Measurements from ENCODE around the gene MYMK.

MYMK gene

DNA sequence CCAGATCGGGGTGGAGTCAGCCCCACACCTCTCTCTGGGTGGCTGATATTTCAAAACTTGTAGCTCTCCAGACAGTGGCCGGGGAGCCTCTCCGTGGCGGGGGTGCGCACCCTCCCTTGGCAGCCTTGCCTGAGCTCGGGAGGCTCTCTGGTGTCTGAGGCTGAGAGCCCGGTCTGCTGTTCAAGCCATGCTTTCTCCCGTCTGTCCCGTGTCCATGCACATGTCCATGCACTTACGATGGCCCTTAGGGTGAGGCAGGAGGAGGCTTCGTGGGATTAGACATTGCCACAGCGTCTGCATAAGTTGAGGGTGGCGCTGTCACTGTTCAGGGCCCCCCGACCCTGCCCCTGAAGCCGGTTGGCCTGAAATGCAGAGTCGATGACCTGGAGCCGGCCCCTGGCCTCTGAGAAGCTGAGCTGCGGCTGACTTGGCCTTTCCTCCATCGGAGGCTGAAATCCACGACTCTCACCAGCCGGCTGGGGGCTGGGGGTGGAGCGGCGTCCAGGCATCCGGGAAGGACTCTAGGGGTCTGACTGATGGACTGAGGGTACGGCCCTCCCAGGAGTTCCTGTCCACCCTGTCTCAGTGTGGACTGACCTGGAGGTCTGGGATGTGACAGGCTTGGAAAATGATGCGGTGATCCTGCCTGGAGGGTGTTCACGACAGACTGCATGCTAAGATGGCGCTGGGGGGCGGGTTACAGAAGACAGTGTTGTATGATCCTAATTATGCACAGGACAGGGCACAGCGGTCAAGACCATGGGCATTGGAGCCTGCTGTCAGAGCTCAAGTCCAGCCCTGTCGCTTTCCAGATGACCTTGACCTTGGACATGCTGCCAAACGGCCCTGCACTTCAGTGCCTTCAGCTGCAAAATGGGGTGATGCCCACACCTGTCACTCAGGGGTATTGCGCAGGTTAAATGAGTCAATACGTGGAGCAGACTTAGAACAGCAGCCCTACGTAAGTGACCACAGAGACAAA is 27.6 kb downstream of the MYMK start:
- DNase-seq = no peak

DNA sequence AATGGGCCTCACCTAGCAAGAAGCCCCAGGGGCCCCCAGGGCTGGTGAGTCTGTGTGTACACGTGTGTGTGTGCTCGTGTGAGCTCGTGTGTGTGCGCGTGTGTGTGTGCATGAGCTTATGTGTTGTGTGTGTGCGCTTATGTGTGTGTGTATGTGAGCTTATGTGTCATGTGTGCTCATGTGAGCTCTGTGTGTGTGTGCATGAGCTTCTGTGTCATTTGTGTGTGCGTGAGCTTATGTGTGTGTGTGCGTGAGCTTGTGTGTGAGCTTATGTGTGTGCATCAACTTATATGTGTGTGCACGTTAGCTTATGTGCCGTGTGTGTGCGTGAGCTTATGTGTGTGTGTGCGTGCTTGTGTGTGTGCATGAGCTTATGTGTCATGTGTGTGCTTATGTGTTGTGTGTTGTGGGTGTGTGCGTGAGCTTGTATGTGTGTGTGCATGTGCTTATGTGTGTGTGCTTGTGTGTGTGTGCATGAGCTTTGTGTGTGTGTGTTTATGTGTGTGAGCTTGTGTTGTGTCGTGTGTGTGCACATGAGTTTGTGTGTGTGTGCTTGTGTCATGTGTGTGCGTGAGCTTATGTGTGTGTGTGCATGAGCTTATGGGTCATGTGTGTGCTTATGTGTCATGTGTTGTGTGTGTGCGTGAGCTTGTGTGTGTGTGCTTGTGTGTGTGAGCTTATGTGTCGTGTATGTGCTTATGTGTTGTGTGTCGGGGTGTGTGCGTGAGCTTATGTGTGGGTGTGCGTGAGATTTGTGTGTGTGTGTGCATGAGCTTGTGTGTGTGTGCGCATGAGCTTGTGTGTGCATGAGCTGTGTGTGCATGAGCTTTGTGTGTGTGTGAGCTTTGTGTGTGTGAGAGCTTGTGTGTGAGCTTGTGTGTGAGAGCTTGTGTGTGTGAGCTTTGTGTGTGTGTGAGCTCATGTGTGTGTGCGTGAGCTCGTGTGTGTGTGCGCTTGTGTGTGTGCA is 29.1 kb downstream of the MYMK start:
- DNase-seq = no peak

DNA sequence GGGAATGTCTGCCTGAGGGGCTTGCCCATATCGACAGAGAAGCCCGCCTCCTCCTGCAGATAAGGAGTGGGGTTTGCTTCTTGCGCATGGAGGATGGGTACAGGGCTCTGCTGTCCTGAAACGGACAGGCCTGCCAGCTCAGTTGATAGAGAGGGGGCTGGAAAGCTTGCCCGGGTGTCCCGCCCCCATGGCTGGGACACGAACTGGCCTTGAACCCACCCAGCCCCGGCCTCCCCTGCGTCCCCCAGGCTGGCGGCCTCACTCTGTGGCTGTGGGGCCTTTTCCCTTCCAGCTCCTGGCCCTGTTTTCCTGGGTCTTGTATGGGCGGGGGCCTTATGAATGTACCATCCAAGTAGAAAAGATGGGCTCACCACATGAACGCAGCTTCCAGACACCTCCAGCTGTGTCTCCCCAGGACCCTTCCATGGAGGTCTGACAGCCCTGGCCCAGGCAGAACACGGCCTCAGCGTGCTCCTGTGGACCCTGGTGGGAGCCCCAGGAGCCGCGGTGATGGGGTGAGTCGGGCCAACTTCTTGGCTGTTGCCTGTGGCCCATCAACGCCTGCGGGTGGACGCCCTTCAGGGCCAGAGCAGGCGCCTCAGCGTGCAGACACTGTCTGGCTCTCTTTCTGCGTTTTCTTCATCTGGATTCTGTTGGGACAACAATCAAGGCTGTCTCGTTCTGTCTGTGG is 30.0 kb downstream of the MYMK start:
- no peak for DNase-seq

DNA sequence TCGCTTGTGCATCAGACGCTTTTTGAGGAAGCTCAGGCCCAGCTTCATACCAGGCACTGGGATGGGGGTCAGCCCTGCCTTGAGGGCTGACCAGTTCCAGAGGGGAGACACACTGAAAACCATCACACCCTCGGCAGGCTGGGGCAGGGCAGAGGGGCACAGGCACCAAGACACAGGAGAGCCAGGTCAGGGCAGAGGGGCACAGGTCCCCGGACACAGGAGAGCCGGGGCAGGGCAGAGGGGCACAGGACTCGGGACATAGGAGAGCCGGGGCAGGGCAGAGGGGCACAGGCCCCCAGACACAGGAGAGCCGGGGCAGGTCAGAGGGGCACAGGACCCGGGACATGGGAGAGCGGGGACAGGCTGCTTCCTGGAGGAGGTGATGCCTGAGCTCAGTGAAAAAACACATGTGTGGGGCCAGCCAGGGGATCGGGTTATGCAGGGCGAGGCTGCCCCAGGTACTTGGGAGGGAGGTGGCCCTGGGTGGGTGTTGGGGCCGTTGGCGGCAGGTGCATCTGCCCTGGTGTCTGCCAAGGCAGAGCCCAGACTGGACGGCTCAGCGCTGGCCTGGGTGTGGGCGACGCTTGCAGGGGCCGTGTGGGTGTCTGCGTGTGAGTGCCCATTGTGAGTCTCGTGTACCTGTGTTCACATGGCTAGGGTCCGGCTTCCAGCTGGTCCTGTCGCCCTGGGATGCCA is 30.8 kb downstream of the MYMK start:
- no peak for DNase-seq

DNA sequence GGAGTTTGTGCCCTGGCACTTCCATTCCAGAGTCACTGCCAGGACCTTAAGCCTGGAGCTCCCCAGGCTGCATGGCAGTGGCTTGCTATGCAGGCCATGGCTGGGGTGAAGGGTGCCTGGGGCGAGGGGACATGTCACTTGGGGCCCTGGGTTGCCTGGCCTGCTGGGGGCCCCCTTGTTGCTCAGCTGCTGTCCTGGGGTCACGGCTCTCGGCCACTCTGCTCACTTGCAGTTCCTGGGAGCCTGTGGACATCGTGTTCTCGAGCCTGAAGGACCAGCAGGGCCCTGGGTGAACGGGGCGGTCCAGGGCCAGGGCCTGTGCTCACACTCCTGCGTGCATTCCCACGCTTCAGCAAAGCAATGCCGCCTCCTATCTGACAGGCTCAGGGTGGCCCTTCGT is 31.3 kb downstream of the MYMK start:
- DNase-seq = no peak

DNA sequence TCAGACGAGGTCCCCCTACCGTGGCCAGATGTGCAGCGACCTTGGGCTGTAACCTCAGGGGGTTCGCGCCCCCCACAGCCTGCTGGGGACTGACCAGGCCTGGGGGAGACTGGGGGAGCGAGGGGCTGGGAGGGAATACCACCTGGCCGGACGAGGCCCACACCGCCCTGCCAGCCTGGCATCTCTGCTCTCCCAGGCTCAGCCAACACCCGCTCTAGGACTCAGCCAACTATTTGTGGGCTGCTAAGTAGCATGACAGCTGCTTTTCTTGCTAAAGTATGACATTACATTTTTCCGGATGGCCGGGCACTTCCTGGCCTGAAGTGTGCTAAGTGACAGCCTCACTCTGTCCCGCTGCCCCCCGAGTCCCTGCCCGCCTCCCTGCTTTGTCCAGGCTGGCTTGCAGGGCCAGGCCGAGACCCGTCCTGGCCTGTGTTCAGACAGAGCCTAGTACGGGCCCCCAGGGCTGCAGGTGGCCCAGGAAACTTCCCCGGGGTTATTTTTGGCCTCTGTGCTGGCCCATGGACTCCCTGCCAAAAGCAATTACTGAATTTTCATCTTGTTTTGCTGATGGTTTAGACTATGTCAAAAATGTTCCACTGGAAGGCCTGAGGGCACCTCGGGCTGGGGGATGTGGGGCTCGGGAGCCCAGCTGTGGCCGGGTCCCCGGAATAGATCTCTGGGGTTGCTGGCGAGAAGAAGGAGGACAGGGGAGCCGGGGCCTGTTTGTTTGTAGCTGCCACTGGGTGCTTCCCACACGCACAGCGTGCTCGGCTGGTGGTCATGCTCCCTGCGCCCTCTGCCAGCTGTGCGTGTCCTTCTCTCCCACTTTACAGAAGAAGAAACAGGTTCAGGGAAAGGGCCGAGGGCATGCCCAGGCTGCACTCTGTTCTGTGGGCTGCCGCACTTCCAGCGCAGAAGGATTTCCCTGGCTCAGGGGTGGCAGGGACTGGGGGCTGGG is 32.4 kb downstream of the MYMK start:
- DNase-seq = no peak

DNA sequence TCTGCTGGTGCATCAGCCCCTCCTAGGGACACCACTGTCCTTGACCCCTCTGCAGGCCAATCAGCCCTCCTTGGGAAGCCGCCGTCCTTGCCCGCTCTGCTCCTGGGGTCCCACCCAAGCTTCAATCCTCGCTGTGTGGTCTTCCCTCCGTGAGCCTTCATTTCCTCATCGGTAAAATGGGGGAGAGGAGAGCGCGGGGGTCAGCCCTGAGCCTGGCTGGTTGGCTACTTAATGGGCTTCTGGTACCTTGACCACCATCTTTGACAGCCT is 33.2 kb downstream of the MYMK start:
- no peak for DNase-seq

DNA sequence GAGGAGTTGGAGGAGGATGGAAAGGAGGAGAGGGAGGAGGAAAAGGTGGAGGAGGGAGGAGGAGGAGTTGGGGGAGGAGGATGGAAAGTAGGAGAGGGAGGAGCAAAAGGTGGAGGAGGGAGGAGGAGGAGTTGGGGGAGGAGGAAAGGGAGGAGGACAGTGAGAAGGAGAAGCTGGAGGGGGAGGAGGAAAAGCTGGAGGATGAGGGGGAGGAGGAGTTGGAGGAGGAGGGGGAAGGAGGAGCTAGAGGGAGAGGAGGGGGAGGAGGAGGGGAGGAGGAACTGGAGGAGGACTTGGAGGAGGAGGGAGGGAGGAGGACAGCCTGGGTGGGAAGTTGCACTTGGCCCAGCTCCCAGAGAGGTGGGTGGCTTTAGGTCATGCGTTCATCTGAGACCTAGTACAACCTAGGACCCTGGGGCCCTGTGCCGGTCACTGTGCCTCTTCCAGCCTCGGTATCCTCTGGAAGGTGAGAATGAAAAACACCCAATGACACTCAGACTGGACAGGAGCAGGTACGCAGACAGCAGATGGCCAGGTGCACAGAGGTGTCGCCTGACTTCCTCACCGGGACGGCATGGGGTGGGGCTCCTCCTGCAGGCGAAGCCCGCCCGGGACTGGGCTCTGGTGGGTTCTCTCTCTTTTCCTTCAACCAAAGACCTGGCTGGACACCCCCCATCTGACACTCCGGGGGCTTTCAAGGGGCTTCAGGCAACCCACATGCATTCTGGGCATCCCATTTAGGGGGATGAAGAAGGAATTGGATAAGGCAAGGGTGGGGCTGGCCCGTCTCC is 33.7 kb downstream of the MYMK start:
- no peak for DNase-seq

DNA sequence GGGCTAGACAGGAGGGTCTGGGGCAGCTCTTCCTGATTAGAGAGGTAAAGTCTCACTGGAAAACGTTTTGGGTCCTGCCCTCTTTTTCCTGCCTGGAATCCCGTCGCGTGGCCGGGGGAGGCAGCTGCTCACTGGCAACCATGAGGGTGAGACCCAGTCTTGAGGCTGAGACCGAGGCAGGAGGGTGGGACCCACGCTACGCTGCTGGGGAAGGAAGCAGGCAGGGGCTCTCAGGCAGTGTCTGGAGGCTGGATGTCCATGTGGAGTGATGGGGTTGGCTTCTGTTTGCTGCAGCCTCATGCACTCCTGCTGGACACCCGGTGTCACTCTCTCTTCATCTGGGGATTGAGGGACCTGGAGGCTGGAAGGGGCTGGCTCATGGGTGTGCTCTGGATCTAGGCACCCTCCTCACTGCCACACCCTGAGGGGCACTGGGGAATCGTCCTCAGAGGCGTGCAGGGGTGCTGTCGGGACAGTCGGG is 34.5 kb downstream of the MYMK start:
- no peak for DNase-seq

DNA sequence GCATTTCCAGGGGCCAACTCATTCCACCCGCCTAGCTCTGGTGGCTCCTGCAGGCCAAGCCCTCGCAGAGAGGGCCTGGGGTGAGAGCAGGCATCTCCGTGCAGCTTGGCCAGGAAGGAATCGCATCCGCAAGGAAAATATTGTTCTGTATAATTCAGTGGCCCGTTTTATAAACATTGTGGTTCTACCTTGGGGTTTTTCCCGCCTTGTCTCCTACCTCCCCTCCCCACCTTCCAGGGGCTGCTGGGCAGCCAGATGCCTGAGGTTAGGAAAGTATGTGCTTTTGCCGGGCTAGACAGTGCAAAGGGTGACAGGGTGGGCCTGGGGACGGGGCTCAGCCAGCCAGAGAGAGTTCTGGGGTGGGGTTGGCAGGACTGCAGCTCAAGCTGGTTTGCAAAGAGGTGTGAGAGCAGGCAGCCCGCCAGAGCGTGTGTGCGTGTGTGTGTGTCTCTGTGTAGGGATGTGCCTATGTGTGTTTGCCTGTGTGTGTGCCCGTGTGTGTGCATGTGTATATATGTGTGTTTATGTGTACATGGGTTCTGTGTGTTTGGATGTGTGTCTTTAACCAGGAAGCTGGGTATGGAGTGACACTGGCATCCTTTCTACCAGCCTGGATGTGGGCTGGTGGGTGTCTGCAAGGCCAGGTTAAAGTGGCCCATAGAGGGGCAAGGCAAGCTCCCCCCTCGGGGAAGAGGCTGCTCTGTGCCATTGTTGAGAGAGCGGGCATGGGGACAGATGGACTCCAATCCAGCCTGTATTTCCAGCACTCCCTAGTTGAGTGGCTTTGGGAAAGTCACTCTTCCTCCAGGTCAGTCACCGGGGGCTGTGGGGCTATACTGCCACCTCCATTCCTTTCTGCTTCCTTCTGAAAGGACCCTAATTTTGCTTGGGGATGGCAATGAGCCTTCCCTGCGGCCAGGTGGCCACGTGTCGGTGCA is 35.2 kb downstream of the MYMK start:
- DNase-seq = no peak

DNA sequence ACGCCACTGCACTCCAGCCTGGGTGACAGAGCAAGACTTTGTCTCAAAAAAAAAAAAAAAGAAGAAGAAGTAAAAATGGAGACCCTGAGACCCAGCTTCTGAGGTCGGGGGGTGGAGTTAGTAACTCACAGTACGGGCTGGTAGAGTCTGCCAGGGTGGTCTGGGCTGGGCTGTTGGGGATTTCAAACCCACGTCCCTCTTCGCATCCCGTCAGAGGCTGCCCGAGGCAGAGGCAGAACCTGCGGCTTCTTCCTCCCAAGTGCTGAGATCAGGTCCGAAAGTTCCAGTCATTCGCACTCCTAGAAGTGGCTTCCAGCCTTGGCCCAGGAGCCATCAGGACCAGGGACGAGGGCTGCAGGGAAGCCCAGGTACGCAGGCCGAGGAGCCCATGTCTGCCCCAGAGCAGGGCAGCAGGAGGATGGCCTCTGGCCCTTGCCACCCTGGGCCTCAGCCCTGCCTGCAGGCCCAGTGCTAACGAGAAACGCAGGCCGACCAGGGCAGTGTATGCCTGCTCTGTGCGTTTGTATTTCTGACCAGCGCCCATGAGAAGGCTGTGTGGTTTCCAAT is 36.0 kb downstream of the MYMK start:
- no peak for DNase-seq

DNA sequence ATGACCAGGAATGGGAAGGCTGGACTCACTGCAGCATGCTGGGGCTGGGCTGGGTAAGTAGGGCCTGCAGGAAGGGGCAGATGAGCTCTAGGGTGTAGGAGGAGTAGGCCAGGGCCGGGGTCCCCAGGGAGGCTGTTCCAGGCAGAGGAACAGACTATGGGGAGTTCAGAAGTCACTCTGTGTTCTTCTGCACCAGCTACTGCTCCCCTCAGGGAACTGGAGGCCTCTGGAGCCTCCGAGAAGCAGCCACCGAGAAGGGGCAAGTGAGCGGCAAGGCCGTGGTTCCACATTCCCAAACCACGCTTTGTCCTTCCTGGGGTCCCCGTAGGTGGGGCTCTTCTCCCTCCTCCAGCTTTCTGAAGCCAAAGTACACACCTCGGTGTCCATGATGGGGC is 37.4 kb downstream of the MYMK start:
- no peak for DNase-seq

DNA sequence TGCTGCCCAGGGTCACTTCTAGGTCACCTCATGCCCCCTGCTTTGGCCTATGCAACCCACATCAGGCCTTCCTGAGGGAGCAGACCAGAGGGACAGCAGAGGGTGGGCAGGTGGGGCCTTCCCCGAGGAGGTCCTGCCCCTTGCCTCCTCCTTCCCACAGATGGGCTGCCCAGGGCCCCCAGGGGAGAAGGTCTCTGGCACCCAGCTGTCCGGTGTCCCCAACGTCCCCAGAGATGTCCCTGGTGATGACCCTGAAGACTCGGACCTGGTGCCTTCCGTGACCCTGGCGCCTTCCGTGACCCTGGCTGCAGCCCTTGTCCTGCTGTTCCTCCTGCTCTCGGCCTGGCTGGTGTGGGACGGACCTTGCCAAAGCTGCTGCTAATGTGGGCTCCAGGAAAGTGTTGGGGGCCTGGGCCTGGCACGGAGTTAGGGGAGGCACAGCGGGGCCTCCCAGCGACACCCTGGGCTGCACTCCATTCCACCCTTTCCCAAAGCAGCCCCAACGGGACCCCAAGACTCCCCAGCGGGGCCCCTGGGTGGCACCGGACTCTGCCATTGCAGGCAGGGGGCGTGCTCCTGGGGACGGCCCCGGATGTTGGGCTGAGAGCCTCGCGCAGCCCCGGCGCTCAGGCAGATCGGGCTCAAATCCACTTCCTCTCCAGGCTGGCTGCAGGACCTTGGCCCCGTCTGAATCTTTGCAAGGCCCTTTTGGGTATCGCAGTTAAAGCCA is 39.1 kb downstream of the MYMK start:
- no peak for DNase-seq

DNA sequence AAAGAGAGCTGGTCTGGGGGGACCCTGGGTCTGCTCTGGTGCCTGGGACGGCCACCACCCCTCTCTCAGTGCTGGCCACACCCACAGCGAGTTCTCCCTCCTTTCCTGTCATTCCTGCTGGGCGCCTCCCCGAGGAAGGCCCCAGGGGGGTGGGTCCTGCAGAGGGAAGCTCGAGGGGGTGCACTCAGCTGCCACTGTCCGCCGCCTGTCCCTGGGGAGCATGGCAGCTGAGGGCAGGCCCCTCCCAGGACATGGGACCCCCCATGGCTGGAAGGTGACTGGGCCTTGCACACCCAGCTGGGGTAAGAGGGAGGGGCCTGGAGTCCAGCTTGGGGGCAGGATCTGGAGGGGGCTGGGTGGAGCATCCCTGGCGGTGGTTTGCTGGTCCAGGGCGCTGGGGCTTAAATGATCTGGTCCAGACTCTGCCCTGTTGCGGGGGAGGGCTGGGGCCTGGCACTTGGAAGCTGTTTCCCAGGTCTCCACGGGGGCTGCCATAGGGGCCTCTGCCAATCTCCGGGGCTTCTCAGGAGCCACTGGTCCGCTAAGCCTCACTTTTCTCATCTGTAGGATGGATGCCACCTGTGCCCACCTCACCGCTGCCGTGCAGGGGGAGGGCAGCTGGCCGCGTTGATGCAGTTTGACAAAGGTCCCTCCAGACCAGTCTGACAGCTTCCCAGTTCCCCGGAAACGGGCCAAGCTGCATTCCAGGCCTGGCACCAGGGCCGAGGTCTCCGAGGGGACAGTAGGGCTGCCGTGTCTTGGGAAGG is 39.9 kb downstream of the MYMK start:
- DNase-seq = no peak

DNA sequence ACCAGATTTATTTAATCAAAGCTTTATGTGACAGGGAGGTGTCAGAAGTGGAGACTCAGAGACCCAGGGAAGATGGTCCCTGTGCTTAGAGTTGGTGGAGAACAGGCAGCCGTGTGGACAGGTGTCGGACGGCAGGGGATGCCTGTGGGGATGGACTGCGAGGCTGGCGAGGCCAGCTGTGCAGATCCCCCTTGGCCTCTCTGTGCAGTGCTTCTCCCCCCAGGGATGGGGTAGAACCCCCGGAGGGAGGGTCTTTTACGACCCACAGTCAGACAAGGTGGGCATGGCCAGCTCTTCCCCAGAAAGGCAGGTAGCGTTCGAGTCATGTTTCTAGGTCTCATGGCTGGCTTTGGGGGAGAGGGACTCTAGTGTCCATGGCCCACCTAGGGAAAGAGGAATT is 41.1 kb downstream of the MYMK start:
- no peak for DNase-seq

DNA sequence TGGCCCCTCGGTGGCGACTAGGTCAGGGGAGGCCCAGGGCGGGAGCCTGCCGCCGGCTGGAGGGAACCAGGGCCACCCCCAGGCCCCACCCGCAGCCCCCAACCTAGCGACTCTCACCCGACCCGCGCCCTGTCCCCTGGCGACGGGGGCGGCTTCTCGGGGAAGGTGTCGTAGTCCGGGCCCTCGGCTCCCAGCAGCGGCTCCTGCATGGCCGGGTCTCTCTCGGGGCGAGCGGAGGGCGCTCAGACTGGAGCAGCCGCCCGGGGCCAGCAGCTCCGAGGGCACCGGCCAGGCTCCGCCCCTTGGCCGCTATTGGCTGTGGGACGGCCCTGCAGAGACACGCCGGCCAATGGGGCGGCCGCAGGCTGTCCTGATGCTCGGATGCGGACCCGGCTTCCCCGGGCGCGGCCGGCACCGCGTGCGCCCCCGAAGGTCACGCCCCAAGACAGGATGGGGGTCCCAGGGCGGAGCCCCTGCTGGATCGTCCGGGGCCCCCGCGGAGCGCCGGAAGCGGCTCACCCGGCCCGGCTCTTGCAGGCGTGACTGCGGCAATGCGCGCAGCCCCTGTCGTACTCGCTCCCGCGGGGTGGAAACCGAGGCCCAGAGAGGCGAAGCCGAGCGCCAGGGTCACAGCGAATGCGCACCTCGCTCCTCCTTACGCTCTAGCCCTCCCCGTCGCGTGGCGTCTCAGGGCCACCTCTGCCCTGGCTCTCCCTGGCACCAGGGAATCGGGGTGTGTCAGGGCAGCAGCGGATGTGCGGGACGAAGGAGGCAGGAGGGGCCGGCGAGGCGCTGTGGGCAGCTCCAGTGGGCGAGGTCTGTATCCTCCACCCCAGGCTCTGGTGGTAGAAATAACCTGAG is 45.7 kb downstream of the MYMK start, which contains the start of gene SLC2A6:
Gene SLC2A6, minus strand, starts transcription at position 249 of the 861 bp plus-strand sequence. Its CDS starts 40 bp downstream, at position 209.
- peak; percentile 60 for DNase-seq

All from activated T-cell treated with anti-CD3 and anti-CD28 coated beads for 4 hours (primary cell).